GM19324 (cell line): Measurements from ENCODE around the gene VAPB.

Source experiments
- ATAC-seq: cut with Tn5 transposase; IDR thresholded peaks from one replicate; pipeline ENCODE4 v1.9.1; 2021; ENCODE audit warnings: mild to moderate bottlenecking, moderate library complexity; ENCODE audit not compliant: unreplicated experiment, low FRiP score

VAPB gene

GRCh38 chr20:58454460-58454859 is 65.4 kb downstream of the VAPB start:
- ATAC-seq = no peak

- no peak for ATAC-seq
Measured at GRCh38 chr20:58457083-58457695, 68.2 kb downstream of the VAPB start.

GRCh38 chr20:58458342-58459057 is 69.5 kb downstream of the VAPB start:
- peak; percentile 88 for ATAC-seq

DNA sequence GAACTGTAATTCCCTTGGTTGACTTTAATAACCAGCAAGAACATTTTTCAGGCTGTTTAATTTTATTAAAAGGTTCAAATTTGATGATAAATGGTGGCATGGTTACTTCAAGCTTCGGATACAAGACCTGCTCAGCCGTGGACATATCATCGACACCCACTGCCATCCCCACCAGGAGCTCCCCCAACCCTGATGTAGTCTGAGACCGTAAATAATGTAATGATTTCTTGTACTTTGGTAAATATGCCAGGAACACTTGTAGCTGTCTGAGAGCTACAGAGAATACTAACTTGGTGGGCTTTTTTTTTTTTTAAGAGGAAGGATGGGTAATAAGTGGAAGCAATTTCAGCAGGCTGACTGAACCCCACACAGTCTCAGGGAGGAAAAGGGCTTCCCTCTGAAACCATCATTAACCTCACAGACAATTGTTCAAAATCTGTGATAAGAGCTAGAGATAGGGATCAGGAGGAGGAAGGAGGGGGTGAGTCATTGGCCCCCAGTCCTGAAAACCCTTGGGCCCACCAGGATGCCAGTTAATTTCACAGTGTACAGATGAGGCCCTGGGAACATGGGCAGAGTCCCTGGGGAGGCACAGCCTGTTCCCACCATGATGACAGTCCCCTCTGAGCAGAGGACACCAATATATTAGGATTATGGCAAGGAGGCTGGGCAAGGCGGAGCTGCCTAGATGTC is 70.2 kb downstream of the VAPB start:
- peak; percentile 23 for ATAC-seq

- ATAC-seq = no peak
Measured at GRCh38 chr20:58461104-58461503, 72.1 kb downstream of the VAPB start.

DNA sequence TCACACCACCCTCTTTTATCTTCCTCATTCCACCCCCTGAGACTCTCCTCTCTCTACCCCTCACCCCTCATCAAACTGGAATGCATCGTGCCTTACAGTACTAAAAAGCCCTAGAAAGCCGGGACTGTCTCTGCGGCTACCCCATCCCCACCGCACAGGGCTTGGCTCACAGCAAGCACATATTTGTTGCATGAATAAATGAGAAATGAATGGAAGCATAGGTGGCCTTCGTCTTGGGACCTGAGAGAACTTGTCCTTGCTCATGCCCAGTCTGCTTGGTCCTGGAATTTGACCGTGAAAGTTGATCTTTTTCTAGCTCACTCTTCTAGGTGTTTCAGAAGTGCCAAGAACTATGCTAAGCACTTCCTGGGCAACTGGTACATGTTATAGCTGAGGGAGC is 72.9 kb downstream of the VAPB start:
- ATAC-seq = no peak

- no peak for ATAC-seq
Measured at GRCh38 chr20:58463256-58463655, 74.2 kb downstream of the VAPB start.

DNA sequence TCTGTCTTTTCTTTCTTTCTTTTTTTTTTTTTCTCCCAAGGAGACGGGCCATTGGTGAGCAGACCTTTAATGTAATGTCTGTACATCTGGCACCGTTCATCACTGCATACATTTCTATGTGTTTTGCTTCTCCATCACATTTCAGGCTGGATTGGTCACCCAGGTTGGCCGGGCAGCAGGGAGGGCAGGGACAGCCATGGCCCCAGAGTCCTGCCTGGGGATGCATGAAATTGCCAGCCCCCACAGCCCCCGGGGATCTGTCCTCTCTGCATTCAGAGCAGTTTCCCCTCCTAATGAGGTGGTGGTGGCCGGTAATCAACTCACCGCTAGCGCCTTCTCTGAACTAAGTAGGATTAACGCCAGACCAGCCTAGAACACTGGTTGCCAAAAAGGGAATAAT is 75.8 kb downstream of the VAPB start:
- ATAC-seq = no peak

- no peak for ATAC-seq
Measured at GRCh38 chr20:58466095-58466708, 77.2 kb downstream of the VAPB start.

- ATAC-seq = no peak
Measured at GRCh38 chr20:58466729-58467571, 77.9 kb downstream of the VAPB start.

- ATAC-seq = no peak
Measured at GRCh38 chr20:58467572-58468527, 78.8 kb downstream of the VAPB start.

- no peak for ATAC-seq
Measured at GRCh38 chr20:58469616-58470015, 80.6 kb downstream of the VAPB start.

GRCh38 chr20:58470336-58471192 is 81.5 kb downstream of the VAPB start:
- no peak for ATAC-seq

DNA sequence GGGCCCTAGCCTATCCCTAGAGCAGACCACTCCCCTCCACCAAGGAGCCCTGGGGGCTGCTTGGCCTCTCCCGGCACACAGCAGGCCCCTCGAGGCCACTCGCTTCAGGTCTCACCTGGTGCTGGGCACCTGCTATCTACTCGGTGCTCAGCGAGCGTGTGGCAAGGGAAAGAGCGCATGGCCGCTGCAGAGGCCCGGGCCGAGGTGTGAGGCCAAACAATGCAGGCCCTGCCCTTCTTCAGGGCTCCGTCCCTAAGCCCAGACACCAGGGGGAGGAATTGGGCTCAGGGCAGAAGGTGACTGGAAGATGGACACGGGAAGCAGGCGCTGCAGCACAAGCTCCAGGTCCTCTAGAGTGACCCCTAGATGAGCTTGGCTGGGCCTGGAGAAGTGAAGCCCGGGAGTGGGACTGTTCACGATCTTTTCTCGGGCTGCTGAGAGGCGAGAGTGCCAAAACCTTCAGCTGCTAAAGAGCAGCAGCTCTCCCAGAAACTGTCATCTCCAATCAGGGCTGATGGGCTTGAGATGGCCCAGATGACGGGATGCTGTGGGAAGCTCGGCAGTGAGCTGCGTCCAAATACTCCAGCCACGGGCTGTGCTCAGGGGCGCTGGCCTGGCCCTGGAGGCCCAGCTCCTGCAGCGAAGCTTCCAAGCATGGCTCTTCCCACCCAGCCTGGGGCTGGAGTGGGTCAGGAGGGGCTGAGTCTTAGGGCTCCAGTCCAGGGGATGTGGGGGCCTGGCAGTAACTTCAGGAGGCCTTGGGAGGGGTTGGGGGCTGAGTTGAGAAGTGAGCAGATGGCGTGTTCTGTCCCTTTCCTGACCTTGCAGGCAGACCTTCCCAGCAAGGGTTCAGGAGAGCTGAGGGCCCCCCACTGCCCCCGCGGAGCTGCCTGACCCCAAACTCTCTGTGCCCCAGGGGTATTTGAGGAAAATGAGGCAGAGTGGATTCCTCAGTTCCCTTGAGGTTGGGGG is 82.5 kb downstream of the VAPB start:
- no peak for ATAC-seq

DNA sequence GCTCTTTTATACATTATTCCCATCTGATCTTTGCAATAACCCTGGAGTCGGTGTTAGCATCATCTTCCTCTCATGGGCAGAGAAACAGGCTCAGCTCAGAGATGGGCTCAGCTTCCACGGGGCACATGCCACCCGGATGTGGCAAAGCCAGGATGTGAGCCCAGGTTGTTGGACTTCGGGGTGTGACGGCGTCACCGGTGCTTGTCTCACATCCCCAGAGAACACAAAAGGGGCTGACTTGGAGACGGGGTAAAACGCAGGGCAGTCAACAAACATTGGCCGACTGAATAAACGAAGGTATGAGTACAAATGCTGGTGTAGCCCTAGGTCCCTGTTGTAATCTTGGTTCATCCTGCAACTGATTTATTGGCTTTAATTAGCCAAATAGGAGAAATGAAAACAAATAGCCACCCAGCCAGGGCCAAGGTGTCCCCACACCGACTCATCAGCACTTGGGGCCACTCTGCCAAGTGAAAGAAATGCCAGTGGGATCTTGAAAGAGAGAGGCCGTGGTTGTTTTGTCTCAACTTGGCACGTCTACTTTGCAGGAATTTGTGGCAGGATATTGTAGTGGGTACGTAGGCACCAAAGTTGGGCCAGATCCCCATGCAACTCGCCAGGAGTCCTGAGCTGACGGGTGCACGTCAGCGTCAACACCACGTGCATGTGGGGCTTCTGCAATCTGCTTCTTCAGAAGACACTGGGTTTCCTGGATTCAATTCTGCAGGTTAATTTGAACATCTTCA is 83.4 kb downstream of the VAPB start:
- ATAC-seq = no peak
